22Rv1 (cell line): ENCODE results near the gene DOCK9.

Source experiments
- H3K27ac ChIP-seq: fragments of 450-650 bp; 2 replicates; pipeline ENCODE4 v1.5.1; 2017
- CTCF ChIP-seq: fragments of 450-650 bp; IDR thresholded peaks from 2 replicates; pipeline ENCODE4 v1.5.1; 2017; ENCODE audit warnings: mild to moderate bottlenecking
- ZFX ChIP-seq: fragments of 450-650 bp; IDR thresholded peaks from 2 replicates; pipeline ENCODE4 v1.6.1; 2017; ENCODE audit warnings: antibody characterized with exemption, borderline replicate concordance

Gene DOCK9

GRCh38 chr13:98878486-98879126 lies 99.3 kb downstream of the DOCK9 start:
- no peak overlapping the region for H3K27ac ChIP-seq

GRCh38 chr13:98877936-98878335 lies 99.9 kb downstream of the DOCK9 start:
- no peak overlapping the region for H3K27ac ChIP-seq
- no peak for TF ChIP-seq CTCF

More at GRCh38 chr13:98878486-98879126, 99.3 kb downstream of the DOCK9 start:
- TF ChIP-seq CTCF (no peak), ZFX (no peak)

DNA sequence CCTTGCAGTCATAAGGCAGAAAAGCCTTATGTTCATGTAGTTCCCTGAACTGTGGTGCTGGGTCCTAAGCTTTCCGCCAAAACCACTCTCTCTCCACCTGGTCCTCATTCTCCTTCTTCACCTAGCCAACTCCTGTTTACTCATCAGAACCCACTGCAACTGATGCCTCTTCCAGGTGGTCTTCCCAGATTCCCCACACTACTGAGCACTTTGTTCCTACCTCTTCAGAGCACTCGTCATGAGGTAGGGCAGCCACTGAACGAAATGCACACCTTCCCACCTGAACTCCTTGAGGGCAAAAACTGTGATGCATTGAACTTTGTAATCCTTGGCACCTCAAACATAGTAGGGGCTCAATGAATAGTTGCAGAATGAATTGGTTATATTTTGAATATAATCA lies 100.4 kb downstream of the DOCK9 start:
- no peak for TF ChIP-seq CTCF
- TF ChIP-seq ZFX, result no peak
- no peak overlapping the region for H3K27ac ChIP-seq

- no peak for TF ChIP-seq CTCF
- no peak for TF ChIP-seq ZFX
Measured at GRCh38 chr13:98875146-98875729, 102.6 kb downstream of the DOCK9 start.

GRCh38 chr13:98874029-98874397 lies 103.9 kb downstream of the DOCK9 start:
- H3K27ac ChIP-seq, result no peak overlapping the region
- no peak for TF ChIP-seq CTCF
- TF ChIP-seq ZFX, result no peak

More at GRCh38 chr13:98875146-98875729, 102.6 kb downstream of the DOCK9 start:
- H3K27ac ChIP-seq, result no peak overlapping the region

DNA sequence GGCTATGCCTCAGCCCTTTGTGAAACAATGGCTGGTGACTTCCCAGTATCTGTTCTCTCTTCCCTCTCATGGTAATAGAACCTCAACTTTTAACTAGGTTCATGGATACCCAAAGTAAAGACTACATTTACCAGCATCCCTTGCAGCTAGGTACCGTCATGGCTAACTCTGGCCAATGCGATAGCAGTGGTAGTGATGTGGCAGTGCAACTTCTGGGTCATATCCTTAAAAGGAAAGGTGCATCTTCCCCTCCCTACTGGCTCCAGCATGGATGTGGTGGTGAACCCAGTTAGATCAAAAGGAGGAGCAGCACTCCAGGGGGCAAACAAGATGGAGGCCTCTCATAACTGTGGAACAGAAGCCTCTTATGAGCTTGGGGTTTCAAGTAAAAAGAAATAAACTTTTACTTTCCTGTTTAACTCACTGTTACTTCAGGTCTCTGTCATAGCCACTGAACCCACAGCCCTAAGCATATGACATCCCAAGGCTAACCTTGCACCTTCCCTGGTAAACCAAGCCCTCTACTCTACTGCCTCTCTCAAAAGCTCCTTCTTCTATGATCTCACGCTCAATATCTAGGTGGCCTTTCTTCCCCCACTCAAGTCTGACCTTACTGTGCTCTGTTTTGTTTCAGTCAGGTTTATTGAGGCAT lies 104.4 kb downstream of the DOCK9 start:
- H3K27ac ChIP-seq, result no peak overlapping the region
- TF ChIP-seq CTCF (no peak), ZFX (no peak)

DNA sequence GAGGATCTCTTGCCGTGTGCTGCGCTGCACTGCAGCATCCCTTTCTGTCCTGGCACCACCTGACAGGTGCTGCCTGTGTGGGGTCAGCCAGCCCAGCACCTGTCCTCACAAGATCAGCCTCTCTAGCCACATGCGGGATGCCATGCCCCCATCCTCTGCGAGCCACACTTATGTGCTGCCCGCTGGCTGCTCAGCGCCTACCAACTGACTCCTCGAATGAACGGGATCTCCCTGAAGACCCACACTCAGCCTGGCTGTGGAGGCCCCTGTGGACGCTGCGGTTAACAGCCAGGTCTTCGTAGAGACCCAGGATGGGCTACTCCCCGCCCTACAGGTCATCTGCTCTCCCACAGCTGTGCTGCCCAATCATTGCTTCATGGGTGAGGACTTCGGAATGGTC lies 106.1 kb downstream of the DOCK9 start:
- H3K27ac ChIP-seq, result no peak overlapping the region
- TF ChIP-seq ZFX, result no peak
- no peak for TF ChIP-seq CTCF
